Skin epidermis (tissue), 12 donors: ENCODE results near the gene RASSF10.

Experiments used
- H3K27ac ChIP-seq, 21 experiments: fragments of 200-600 bp; sonication (generic) in 11 of 21; one replicate each; pipeline ENCODE4 v1.5.0; 2020; ENCODE audit warnings: mild to moderate bottlenecking in 3 of 21, inconsistent platforms in 2 of 21, moderate library complexity in 2 of 21
- H3K4me3 ChIP-seq, 7 experiments: fragments of 200-600 bp; sonication (generic) in 2 of 7; one replicate each; pipeline ENCODE4 v1.5.0; 2020; ENCODE audit warnings: inconsistent platforms in 2 of 7, mild to moderate bottlenecking in 2 of 7, moderate library complexity in 1 of 7

Gene RASSF10

DNA sequence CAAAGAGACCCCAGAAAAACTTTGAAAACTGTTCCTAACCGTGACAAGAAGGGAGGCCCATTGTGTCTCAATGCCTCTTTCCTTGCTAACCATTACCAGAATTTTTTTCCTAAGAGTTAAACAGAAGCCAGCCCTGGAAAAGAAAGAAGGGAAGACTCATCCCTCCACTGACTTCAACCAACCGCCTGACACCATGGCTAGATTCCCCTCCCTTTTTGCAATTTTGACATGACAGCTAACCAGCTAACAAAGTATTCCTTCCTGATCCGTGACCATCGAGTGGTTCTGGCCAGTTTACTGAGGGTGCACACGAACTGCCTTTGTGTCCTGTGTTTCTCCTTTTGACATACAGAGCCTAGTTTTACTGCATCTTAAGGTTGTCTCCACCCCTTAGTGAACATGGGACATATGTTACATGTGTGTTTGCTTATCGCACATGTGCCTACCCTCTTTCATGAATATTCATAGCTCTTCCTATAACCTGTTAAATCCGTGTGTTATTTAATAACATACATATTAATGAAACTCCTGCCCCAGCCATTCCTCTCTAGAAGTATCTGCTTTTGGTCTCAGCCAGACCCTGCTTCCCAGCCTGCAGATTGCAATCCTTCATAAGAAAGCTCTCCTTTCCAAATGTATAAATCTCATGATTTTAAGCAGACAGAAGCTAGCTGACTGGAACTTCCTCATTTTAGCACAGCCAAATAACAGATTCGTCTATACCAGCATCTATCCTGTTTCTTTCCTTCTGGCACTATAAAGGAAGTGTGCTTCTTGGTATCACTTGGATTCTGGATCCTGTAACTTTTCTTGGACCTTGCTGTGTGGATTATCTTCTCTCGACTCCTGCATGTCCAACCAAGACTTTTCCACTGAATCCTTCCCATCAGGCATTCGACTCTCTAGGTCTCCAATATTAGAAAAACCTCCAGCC is 37.8 kb downstream of the RASSF10 start:
- Histone ChIP-seq H3K4me3 (no peak overlapping the region), H3K27ac (no peak overlapping the region)

- H3K4me3 ChIP-seq, result no peak overlapping the region
- H3K27ac ChIP-seq, result no peak overlapping the region
These were observed 38.8 kb downstream of the RASSF10 start for GRCh38 chr11:13047884-13048283.

- peak overlapping the region in 1 of 7 experiments; percentile 8 for H3K4me3 ChIP-seq
- H3K27ac ChIP-seq, result peak overlapping the region in 17 of 21 experiments; percentile 6 to 81 (median 65)
These were observed 42.1 kb downstream of the RASSF10 start for GRCh38 chr11:13051257-13051656.

GRCh38 chr11:13052130-13052571 is 43.0 kb downstream of the RASSF10 start:
- peak overlapping the region in 18 of 21 experiments; percentile 15 to 81 (median 67) for H3K27ac ChIP-seq
- H3K4me3 ChIP-seq, result peak overlapping the region in 2 of 7 experiments; percentile 2 to 8

DNA sequence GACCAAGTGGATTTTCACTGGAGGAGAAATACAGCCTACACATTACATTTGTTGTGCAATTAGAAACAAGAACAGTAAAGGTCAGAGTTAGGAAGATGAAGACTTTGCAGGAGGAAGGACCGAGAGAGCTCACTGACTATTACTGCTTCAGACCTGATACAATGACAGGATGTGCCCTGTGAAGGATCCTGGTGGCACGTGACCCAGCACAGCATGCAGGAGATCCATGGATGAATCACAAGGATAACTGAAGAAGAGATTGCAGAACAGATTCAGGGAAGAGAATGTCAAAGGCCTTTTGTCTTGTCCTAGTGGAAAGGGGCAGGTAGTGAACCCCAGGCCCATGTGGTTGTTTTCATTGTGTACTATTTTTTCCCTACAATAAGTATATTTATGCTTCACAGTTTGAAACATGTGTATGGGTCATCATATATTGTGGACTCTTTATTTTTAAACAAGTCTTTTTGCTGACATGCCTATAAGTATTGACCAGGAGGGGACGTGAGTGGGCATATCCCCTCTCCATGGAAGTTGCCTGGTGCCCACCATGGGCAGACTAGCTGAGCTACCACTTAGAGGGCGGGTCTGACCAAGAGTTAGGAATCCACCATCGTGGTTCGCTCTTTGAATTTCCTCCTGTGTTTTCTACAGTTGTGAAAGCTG is 44.3 kb downstream of the RASSF10 start:
- Histone ChIP-seq H3K4me3 (no peak overlapping the region), H3K27ac (peak overlapping the region in 8 of 21 experiments; percentile 7 to 81 (median 62))

DNA sequence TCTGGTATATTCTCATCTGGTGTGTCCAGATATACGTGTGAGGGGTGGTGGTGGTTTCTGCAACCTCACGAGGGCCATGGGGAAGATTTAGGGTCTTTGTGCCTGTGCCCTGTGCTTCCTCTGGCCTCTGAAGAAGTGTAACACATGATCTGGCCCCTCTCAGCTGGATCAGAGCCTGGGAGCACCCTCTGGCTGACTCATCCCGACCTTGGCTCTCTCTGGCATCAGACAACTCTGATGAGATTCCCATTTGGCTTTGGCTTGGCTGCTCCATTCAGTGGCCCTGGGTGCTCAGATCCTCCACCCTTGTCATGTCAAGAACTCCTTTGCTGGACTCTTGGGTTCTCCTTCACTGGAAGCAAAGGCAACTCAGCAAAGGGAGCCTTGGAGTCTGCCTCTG is 45.2 kb downstream of the RASSF10 start:
- H3K27ac ChIP-seq, result peak overlapping the region in 5 of 21 experiments; percentile 38 to 75 (median 47)

GRCh38 chr11:13055200-13055599 is 46.1 kb downstream of the RASSF10 start:
- Histone ChIP-seq H3K4me3 (no peak overlapping the region), H3K27ac (peak overlapping the region in 3 of 21 experiments; percentile 33 to 47 (median 38))

More for the DNA sequence above, 45.2 kb downstream of the RASSF10 start:
- H3K4me3 ChIP-seq, result no peak overlapping the region

DNA sequence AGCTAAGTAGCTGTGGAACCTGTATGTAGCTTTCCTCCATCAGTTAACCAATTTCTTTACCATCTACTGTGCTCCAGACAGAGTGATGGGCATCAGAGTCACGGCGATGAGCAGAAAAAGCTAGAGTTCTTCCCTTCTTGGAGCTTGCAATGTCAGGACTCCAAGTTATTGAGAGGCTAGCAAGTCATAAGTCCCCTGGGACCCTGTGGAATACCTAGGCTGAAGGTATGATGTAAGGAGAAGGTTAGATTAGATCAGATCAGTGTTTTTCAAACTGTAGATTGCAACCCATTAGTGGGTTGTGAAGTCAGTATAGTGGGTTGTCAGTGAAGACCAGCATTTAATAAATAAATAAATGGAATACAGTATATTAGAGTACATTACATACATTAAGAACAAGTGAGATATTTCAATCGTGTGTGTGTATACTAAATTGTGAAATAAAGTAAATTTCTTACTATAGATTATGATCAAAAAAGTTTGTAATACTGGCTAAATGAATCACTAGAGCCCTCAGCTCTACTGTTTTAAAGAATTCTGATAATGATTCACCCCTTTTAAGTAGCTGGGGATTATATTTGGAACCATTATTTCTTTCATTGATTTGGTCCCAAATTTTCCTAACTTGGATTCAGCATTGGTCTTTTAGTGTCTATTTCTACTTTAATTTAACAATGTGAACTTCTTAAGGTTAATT is 52.3 kb downstream of the RASSF10 start:
- Histone ChIP-seq H3K27ac (no peak overlapping the region), H3K4me3 (no peak overlapping the region)
